PC-3 (cell line): Measurements from ENCODE around the gene NTM. TPM values are rescaled to one million over a fixed set of nuclear protein-coding genes. Genes with fewer than 3 reads are reported as not detected.

Source experiments
- ATAC-seq: fragments of 200-7000 bp; cut with Tn5 transposase; 2 replicates; pipeline ENCODE4 v1.9.1; 2020; ENCODE audit warnings: mild to moderate bottlenecking, moderate library complexity
- BruUV-seq: library from RNA; stranded (reverse); fragments of 400-500 nt; replicated peaks from 2 replicates; lab custom pipeline; 2021; lab: Mats Ljungman, UMichigan
- CTCF ChIA-PET: fragments of 300-600 bp; sonication (Branson Sonifier 250); formaldehyde crosslinking; loops from one replicate; lab custom pipeline; 2022; ENCODE audit warnings: antibody characterized with exemption; lab: Charles Lee
- POLR2A ChIA-PET: fragments of 300-600 bp; sonication (Branson Sonifier 250); formaldehyde crosslinking; loops from one replicate; lab custom pipeline; 2022; ENCODE audit warnings: antibody characterized with exemption; ENCODE audit not compliant: unreplicated experiment; lab: Charles Lee
- DNase-seq: peaks from one replicate; pipeline ENCODE4 v3.0.0-alpha.2; 2015
- H2AFZ ChIP-seq: fragments of 300-600 bp; sonication (generic); 2 replicates; pipeline ENCODE4 v1.6.0; 2016; ENCODE audit warnings: antibody characterized with exemption, low read length
- H3F3A ChIP-seq: fragments of 300-600 bp; sonication (generic); one replicate; pipeline ENCODE4 v1.6.0; 2017; ENCODE audit warnings: antibody characterized with exemption, low read length, control low read depth, mild to moderate bottlenecking; ENCODE audit not compliant: unreplicated experiment
- H3K27ac ChIP-seq: fragments of 300-600 bp; sonication (generic); 2 replicates; pipeline ENCODE4 v1.5.1; 2016; ENCODE audit warnings: mild to moderate bottlenecking, low read length
- H3K27me3 ChIP-seq: fragments of 300-600 bp; sonication (generic); 2 replicates; pipeline ENCODE4 v1.6.1; 2016; ENCODE audit warnings: low read length, mixed read lengths
- H3K36me3 ChIP-seq: fragments of 300-600 bp; sonication (generic); 2 replicates; pipeline ENCODE4 v1.6.1; 2016; ENCODE audit warnings: low read depth, mixed run types, low read length, mixed read lengths
- H3K4me1 ChIP-seq: fragments of 300-600 bp; sonication (generic); 2 replicates; pipeline ENCODE4 v1.5.1; 2016; ENCODE audit warnings: low read length; ENCODE audit not compliant: insufficient read depth
- H3K4me2 ChIP-seq: fragments of 300-600 bp; sonication (generic); 2 replicates; pipeline ENCODE4 v1.6.0; 2016; ENCODE audit warnings: low read length
- H3K4me3 ChIP-seq: fragments of 300-600 bp; sonication (generic); 2 replicates; pipeline ENCODE4 v1.5.1; 2016; ENCODE audit warnings: mild to moderate bottlenecking, low read length, mixed read lengths
- H3K79me2 ChIP-seq: fragments of 300-600 bp; sonication (generic); 2 replicates; pipeline ENCODE4 v1.6.1; 2017; ENCODE audit warnings: low read length, mixed read lengths
- H3K9ac ChIP-seq: fragments of 300-600 bp; sonication (generic); 2 replicates; pipeline ENCODE4 v1.6.0; 2016; ENCODE audit warnings: mild to moderate bottlenecking, low read length
- H3K9me2 ChIP-seq: fragments of 300-600 bp; sonication (generic); replicated peaks from 2 replicates; pipeline ENCODE4 v1.6.1; 2016; ENCODE audit warnings: mixed run types, low read length, mixed read lengths
- H3K9me3 ChIP-seq: fragments of 300-600 bp; sonication (generic); 2 replicates; pipeline ENCODE4 v1.6.1; 2016; ENCODE audit warnings: low read length, mixed read lengths
- H4K20me1 ChIP-seq: fragments of 300-600 bp; sonication (generic); 2 replicates; pipeline ENCODE4 v1.6.1; 2016; ENCODE audit warnings: low read length, mixed read lengths
- CTCF ChIP-seq: fragments of 300-600 bp; sonication (generic); conservative IDR thresholded peaks from 2 replicates; pipeline ENCODE4 v1.5.1; 2017; ENCODE audit warnings: antibody characterized with exemption, low read depth, mild to moderate bottlenecking, low read length
- EZH2 ChIP-seq: fragments of 300-600 bp; sonication (generic); IDR thresholded peaks from one replicate; pipeline ENCODE4 v1.6.1; 2017; ENCODE audit warnings: antibody characterized with exemption, mild to moderate bottlenecking, low read length; ENCODE audit not compliant: unreplicated experiment
- EZH2phosphoT487 ChIP-seq: fragments of 300-600 bp; sonication (generic); IDR thresholded peaks from 2 replicates; pipeline ENCODE4 v1.6.1; 2018; ENCODE audit warnings: mild to moderate bottlenecking, antibody characterized with exemption, low read length, borderline replicate concordance
- intact Hi-C: fragments of 100-400 bp; cut with micrococcal nuclease; formaldehyde crosslinking; loops from 2 replicates; pipeline ENCODE4 v1.9.0; 2023
- total RNA-seq: library from RNA; depleted of rRNA; stranded (reverse); fragments of >200 nt; gene quantifications from 2 replicates; pipeline ENCODE4 v1.2.3, GENCODE V29; 2014

The NTM gene
- total RNA-seq, 1 experiment from 2014 or later: not detected

GRCh38 chr11:132301465-132301864 is 931.0 kb downstream of the NTM start:
- Histone ChIP-seq H3K4me2 (no peak overlapping the region), H3K9me3 (peaks cover 11% of the 10 kb centered on the region; the same call in 1 of the 2 replicates), H3K4me1 (no peaks in the 10 kb centered on the region), H3F3A (no peaks in the 10 kb centered on the region), H3K9me2 (no peaks in the 10 kb centered on the region), H2AFZ (no peak overlapping the region), H3K27ac (no peak overlapping the region), H4K20me1 (no peaks in the 10 kb centered on the region), H3K9ac (no peak overlapping the region), H3K36me3 (no peaks in the 10 kb centered on the region), H3K79me2 (no peaks in the 10 kb centered on the region), H3K4me3 (no peak overlapping the region), H3K27me3 (peaks cover 13% of the 10 kb centered on the region; the same call in 1 of the 2 replicates)
- DNase-seq (no peak), ATAC-seq (no peak)
- TF ChIP-seq EZH2 (no peak), EZH2phosphoT487 (no peak), CTCF (no peak)
- CTCF ChIA-PET: no interaction called here
- POLR2A ChIA-PET: no interaction called here
- intact Hi-C loops: no loop called here
- no TSS peak for BruUV-seq

GRCh38 chr11:132301900-132302299 is 931.5 kb downstream of the NTM start:
- Histone ChIP-seq H3K27me3 (peaks cover 17% of the 10 kb centered on the region; the same call in 1 of the 2 replicates), H3K9me3 (peaks cover 11% of the 10 kb centered on the region; the same call in 1 of the 2 replicates), H3K4me3 (no peak overlapping the region), H3K4me2 (no peak overlapping the region), H3K9me2 (no peaks in the 10 kb centered on the region), H3K27ac (no peak overlapping the region), H3K36me3 (no peaks in the 10 kb centered on the region), H3K79me2 (no peaks in the 10 kb centered on the region), H2AFZ (no peak overlapping the region), H4K20me1 (no peaks in the 10 kb centered on the region), H3K4me1 (no peaks in the 10 kb centered on the region), H3K9ac (no peak overlapping the region), H3F3A (no peaks in the 10 kb centered on the region)
- intact Hi-C loops: no loop called here
- TF ChIP-seq EZH2 (no peak), EZH2phosphoT487 (no peak), CTCF (no peak)
- ChIA-PET POLR2A (no interaction called here), CTCF (no interaction called here)
- no TSS peak for BruUV-seq
- DNase-seq (no peak), ATAC-seq (no peak)

GRCh38 chr11:132307309-132308020 is 937.0 kb downstream of the NTM start:
- Histone ChIP-seq H3K9ac (no peak overlapping the region), H3K36me3 (no peaks in the 10 kb centered on the region), H3K4me2 (no peak overlapping the region), H3K79me2 (no peaks in the 10 kb centered on the region), H3K9me2 (no peaks in the 10 kb centered on the region), H3F3A (no peaks in the 10 kb centered on the region), H3K27me3 (peaks cover 41% of the 10 kb centered on the region), H3K4me3 (no peak overlapping the region), H3K9me3 (peaks cover 10% of the 10 kb centered on the region; the same call in 1 of the 2 replicates), H4K20me1 (no peaks in the 10 kb centered on the region), H3K27ac (no peak overlapping the region), H3K4me1 (no peaks in the 10 kb centered on the region), H2AFZ (no peak overlapping the region)
- no peak for DNase-seq
- ChIA-PET POLR2A (no interaction called here), CTCF (no interaction called here)
- no peak for ATAC-seq
- intact Hi-C loops: no loop called here
- no TSS peak for BruUV-seq
- TF ChIP-seq EZH2phosphoT487: no peak
- no peak for TF ChIP-seq CTCF
